GM21390 (cell line): Measurements from ENCODE around the gene TMEM108.

Experiments
- ATAC-seq: cut with Tn5 transposase; IDR thresholded peaks from one replicate; pipeline ENCODE4 v1.9.1; 2021; ENCODE audit not compliant: unreplicated experiment

The TMEM108 gene

DNA sequence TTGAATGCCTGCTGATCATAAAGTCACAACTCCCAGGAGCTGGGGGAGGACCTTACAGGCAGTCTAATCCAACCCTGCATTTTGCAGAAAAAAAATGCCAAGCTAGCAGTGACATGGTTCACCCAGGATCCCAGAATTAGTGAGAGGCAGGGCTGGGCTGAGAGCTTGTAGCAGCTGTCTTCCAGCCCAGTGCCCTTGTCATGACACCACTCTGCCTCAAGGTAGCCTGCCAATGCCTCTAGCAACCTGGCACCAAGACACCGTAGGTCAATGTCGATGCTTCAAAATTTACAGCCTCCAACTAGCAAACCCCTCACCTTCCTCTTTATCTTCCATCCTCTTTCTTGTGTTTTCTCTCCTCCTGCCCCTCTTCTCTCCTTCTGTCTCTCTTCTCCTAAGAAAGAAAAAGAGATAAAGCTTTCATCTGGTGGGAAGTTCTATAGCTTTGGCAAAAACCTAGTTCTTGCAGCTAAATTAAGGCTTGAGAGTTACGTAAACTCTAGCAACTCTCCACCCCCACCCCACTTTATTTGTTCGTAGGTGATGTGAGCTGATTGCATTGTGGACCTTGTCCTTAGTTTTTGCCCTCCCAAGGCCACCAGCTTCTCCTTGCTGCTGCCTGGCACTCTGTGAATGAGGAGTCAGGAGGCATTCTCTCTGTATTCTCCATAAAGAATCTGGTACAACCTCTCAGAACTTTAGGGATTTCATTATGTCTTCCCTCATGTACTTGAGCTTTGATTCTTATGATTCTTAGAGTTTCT, 343.3 kb downstream of the TMEM108 start:
- no peak for ATAC-seq

GRCh38 chr3:133383175-133383574, 345.0 kb downstream of the TMEM108 start:
- ATAC-seq, result no peak

- no peak for ATAC-seq
Measured at GRCh38 chr3:133383741-133384140, 345.6 kb downstream of the TMEM108 start.

GRCh38 chr3:133384331-133385027, 346.3 kb downstream of the TMEM108 start:
- peak; percentile 79 for ATAC-seq

GRCh38 chr3:133386876-133387275, 348.7 kb downstream of the TMEM108 start:
- ATAC-seq, result no peak

DNA sequence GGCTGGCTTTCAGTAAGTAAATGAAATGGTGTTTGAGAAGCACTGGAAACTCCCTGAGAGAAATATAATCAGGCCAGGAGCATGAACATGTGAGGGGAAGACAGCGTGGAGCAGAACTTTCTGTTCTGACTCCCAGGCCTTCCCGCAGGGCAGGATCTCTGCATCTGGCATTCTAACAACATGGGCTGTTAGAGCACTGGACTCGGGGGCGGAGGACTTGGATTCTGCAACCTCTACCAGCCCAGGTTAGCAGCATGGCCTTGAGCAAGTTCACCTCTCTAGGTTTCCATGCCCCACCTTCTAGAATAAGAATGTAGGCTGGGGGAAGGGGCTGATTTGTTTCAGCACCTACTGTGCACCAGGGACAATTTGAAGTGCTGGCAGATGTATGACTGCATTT, 349.1 kb downstream of the TMEM108 start:
- no peak for ATAC-seq

DNA sequence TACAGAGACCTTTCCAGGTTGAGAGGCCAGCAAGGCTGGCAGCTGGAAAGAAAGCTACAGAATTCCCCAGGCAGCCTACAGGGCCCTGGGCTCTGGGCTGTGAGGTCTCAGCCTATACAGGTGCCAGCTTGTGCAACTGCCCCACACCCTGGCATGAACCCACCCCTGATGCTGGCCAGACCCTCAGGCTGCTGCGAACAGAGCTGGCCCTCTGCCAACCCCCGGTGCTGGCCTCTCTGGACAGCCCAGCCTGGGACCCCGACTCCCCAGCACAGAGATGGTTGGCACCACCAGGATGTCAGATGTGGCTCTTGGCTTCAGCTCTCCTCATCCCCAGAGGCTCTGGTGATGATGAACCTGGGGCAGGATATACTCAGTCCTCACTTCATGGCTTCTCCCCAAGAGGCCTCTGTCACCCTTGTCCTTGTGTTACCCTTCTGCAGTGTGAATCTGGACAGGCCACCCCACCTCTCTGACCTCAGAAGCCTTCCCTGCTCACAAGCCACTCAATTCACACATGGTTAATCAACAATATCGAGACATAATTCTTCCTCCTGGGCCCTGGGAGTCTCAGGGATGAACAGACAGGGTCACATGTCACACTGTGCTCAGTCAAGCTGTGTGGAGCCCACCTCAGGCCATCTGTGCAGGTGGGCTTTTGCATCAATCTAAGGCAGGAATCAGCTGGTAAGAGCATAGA, 350.7 kb downstream of the TMEM108 start:
- no peak for ATAC-seq

DNA sequence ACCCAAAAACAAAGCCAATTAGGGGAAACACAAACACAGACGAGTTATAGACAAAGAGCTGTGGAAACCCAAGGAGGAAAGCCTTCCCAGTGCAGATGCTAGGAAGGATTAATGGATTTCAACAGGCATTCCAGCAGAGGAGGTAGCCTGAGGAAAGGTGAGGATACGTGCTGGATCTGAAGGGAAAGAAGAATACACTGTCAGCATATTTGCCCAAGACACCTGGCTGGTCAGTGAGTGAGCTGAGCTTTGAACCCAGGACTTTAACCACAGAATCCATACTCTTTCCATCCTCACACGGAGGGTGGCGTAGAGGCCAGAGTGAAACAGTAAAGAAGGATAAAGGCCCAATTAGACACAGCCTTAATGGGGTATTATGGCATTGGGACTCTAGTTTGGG, 352.5 kb downstream of the TMEM108 start:
- ATAC-seq, result no peak

- ATAC-seq, result no peak
Measured at GRCh38 chr3:133393204-133393603, 355.0 kb downstream of the TMEM108 start.

DNA sequence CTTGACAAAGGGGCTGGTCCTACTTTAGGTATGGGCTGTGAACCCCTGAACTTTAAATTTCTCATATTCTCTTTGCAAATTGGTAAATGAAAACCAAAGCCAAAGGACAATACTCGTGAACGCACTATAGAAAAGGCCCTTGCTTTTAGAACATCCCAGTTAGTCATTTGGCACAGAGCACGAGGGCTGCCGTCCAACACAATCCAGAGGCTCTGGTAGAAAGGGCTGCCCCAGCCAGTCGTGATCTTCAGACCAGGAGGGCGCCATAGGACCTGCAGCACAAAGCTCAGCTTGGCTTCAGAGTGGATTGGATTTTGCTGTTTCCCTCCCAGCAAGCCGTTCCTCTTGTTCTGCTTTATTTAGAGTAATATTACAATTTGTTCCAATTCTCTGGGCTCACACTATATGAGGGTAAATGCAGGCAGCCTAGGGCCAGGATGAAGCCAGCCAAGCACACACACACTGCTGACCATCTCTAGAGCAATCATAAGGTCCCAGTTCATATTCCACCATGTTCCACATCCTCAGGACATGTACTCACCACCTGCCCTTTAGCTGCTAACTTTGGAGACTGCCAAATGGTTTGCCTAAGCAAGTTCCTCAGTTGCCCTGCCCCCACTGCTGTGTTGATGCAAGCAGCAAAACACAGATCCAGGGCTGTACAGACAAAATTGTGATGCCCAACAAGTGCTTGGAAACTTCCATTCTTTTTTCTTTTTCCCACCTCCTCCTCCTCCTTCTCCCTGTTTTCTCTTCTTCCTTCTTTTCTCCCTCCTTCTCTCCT, 355.7 kb downstream of the TMEM108 start:
- no peak for ATAC-seq

- no peak for ATAC-seq
Measured at GRCh38 chr3:133394561-133395311, 356.5 kb downstream of the TMEM108 start.

GRCh38 chr3:133396906-133397305, 358.7 kb downstream of the TMEM108 start:
- no peak for ATAC-seq

DNA sequence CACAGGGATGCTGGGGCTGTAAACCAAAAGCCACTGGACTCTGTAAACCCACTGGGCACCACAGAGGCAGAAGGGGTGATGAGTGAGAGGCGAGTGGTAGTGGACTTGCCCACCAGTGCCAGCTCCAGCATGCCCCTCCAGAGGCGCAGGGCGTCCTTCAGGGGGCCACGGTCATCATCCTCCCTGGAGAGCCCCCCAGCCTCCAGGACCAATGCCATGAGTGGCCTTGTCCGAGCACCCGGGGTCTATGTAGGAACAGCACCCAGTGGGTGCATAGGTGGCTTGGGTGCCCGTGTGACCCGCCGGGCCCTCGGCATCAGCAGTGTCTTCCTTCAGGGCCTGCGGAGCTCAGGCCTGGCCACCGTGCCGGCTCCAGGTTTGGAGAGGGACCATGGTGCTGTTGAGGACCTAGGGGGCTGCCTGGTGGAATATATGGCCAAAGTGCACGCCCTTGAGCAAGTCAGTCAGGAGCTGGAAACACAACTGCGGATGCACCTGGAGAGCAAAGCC, 361.9 kb downstream of the TMEM108 start, which contains the start of gene BFSP2:
BFSP2 (plus strand) TSS at position 51 of the 510 bp plus-strand sequence; CDS start at position 79, 28 bp downstream.
- ATAC-seq, result no peak

- ATAC-seq, result no peak
Measured at GRCh38 chr3:133401374-133402135, 363.4 kb downstream of the TMEM108 start.

DNA sequence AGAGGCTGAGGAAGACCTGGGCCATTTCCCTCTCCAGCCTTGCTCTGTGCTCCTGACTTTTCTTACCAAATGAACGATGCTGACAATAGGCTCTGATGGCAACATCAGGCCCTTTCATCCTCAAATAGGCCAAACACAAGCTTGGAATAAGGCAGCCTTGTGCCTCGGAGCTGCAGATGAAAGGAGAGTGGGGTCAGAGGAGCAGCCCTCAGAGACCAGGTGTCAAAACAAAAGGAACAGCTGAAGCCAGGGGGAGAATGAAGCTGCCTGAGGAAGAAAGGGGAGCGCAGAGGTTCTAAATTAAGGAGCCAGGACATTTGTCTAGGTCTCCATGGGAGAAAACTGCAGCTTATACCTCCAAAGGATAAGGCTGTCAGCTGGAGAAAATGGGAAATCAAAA, 366.7 kb downstream of the TMEM108 start:
- no peak for ATAC-seq

GRCh38 chr3:133408366-133408765, 370.2 kb downstream of the TMEM108 start:
- no peak for ATAC-seq

DNA sequence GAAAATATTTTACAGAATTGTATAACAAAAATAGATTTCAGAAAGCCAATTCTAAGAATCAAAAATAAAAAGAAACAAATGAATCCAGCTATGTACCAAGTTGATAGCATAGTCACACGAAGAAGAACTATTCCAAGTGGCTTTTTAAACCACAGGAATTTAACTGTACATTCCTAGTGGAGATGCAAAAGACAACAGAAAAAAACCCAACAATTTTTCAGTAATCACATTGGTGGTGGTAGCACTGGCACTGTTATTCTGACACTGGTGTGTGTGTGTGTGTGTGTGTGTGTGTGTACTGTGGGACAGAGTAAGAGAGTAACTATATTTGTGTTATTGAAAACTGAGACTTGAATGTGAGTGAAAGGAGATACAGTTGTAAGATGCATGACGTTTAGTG, 370.8 kb downstream of the TMEM108 start:
- ATAC-seq, result no peak

- ATAC-seq, result no peak
Measured at GRCh38 chr3:133410191-133410892, 372.2 kb downstream of the TMEM108 start.
